Lower leg skin (tissue), 4 donors: Measurements from ENCODE around the gene AGRN. TPM values are rescaled to one million over a fixed set of nuclear protein-coding genes. Genes with fewer than 3 reads are reported as not detected.
"Not testable (repeated sequence)": the region's sequence is repeated elsewhere in the genome, so short reads cannot be mapped to it uniquely, and the experiment has no call there.

ENCODE experiments used
- DNase-seq, 2 donors: peaks; one replicate each; pipeline ENCODE4 v3.0.0-alpha.2; 2019; ENCODE audit warnings: low spot score in 2 of 2
- H3K4me3 ChIP-seq: fragments of 200-600 bp; sonication (generic); 2 replicates; pipeline ENCODE4 v1.5.1; 2017; ENCODE audit warnings: mild to moderate bottlenecking, low read depth; ENCODE audit not compliant: poor library complexity, severe bottlenecking
- POLR2A ChIP-seq, 2 donors: fragments of 450-650 bp; IDR thresholded peaks; one replicate each; pipeline ENCODE4 v1.6.1; 2016 to 2017; ENCODE audit warnings: antibody characterized with exemption in 2 of 2, mild to moderate bottlenecking in 1 of 2, moderate library complexity in 1 of 2
- WGBS, 2 donors: methylation state at CpG; one replicate each; pipeline ENCODE4 v1.1.5; 2018; 5-methylcytosine and 5-hydroxymethylcytosine counted together
- intact Hi-C: fragments of 100-400 bp; cut with DNase I; formaldehyde crosslinking; loops from one replicate; pipeline ENCODE4 v1.15.0; 2023; ENCODE audit warnings: low total_unique reads
- total RNA-seq, 4 donors: library from RNA; depleted of rRNA; stranded (reverse); fragments of >200 nt; gene quantifications; one replicate each; pipeline ENCODE4 v1.1.0, GENCODE V29; 2016
- TF ChIP-seq, protein P1 (sequence below), 3 donors: fragments of 450-650 bp; IDR thresholded peaks; one replicate each; pipeline ENCODE4 v1.5.1; 2016; ENCODE audit warnings: antibody characterized with exemption in 3 of 3, mild to moderate bottlenecking in 3 of 3, moderate library complexity in 2 of 3

The AGRN gene
- total RNA-seq, 4 donors from 2014 or later = 36.9 to 55.8 (median 54.6) TPM

DNA sequence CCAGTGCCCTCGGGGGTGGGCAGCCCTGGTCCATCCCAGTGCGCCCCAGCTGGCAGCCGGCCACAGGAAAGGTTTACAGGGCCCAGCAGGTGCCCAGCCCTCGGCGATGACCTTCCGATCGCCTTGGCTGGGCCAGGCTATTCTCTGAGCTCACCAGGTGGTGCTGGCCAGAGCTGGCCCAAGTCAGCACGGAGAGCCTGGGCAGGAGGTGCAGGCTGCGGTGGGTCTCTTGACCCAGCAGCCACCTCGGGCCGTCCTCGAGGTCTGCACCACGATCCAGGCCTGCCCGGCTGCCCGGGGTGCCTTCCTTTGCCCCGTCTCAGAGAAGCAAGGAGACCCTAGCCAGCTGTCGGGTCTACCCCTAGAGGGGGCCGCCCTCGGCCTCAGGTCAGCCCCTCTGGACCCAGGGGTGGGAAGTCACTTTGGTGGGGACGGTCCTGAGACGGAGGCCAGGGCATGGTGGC, 38.4 kb upstream of the AGRN start:
- no peak for TF ChIP-seq POLR2A (IDR thresholded peaks at IDR 0.05)
- TF ChIP-seq, protein P1, sequence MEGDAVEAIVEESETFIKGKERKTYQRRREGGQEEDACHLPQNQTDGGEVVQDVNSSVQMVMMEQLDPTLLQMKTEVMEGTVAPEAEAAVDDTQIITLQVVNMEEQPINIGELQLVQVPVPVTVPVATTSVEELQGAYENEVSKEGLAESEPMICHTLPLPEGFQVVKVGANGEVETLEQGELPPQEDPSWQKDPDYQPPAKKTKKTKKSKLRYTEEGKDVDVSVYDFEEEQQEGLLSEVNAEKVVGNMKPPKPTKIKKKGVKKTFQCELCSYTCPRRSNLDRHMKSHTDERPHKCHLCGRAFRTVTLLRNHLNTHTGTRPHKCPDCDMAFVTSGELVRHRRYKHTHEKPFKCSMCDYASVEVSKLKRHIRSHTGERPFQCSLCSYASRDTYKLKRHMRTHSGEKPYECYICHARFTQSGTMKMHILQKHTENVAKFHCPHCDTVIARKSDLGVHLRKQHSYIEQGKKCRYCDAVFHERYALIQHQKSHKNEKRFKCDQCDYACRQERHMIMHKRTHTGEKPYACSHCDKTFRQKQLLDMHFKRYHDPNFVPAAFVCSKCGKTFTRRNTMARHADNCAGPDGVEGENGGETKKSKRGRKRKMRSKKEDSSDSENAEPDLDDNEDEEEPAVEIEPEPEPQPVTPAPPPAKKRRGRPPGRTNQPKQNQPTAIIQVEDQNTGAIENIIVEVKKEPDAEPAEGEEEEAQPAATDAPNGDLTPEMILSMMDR (IDR thresholded peaks at IDR 0.05) = no peak
- intact Hi-C loops = no loop called here
- WGBS, 2 donors = 78 to 80% methylated on average over 8 to 21 of the region's 21 CpGs
- H3K4me3 ChIP-seq = no peak overlapping the region
- no peak for DNase-seq

DNA sequence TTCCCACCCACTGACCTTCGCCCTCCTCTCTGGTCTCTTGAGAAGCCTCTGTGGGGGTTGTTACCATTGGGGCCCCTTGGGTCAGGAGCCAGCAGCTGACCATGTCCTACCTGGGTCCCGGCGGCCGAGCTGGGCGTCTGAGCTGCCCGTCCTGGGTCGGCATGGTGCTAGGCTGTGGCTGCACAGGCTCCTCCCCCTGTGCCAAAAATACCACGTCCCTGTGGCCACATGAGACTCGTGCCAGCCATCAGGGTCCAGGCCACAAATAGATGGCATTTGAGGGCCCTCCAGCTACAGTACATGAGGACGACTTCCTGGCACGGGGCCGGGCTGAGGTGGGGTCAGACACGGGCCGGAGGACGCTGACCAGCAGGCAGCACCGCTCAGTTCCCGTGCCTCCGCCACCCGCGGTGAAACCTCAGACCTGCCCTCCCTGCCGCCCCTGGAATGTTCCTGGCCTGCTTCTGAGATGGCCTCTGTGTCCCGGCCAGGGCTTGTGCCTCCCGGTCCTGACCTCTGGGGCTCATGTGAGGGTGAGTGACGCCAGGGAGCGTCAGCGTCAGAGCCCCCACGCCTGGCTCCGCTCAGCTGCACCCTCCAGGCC, 37.9 kb upstream of the AGRN start, which contains the start of gene PERM1:
Gene PERM1, minus strand, starts transcription at position 139 of the 604 bp plus-strand sequence. CDS start 1,064 bp downstream, outside the sequence.
- intact Hi-C loops = no loop called here
- H3K4me3 ChIP-seq = no peak within 1 kb of the TSS
- WGBS, 2 donors = 52 to 54% methylated on average over 12 to 18 of the region's 28 CpGs
- no peak for DNase-seq
- no peak for TF ChIP-seq POLR2A (IDR thresholded peaks at IDR 0.05)
- TF ChIP-seq, protein P1 (IDR thresholded peaks at IDR 0.05) = no peak

DNA sequence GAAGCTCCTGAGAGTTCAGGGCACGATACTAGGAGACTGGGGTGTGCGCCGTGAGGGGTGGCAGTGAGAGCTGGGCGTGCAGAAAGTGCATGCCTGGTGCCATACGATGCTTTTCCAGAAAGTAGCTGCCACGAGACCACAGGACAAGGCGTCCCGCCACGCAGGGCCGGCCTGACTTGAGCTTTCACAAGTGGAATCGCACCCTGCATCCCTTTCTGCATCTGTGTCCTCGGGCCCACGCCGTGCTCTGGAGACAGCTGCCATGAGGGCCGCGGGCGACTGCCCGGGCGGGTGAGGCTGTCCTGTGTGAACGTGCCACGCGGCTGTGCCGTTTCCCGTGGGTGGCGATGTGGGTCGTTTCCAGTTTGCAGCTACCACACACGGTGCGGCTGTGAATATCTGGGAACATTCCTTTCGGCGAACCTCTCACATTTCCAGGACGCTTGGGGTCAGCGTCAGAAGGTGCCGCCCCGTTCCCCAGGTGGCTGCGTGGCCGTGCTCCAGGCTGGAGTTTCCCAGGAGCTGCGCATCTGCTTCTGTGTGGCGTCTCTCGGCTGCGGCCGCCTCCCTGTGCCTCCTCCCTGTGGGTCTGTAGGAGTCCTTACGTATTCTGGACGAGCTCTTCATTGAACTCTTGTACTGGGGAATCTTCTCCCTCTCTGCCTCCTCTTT, 37.0 kb upstream of the AGRN start:
- intact Hi-C loops = no loop called here
- no peak for TF ChIP-seq POLR2A (IDR thresholded peaks at IDR 0.05)
- 49 to 72% methylated on average over 31 to 43 of the region's 43 CpGs for WGBS, 2 donors
- H3K4me3 ChIP-seq = no peak overlapping the region
- DNase-seq = no peak

DNA sequence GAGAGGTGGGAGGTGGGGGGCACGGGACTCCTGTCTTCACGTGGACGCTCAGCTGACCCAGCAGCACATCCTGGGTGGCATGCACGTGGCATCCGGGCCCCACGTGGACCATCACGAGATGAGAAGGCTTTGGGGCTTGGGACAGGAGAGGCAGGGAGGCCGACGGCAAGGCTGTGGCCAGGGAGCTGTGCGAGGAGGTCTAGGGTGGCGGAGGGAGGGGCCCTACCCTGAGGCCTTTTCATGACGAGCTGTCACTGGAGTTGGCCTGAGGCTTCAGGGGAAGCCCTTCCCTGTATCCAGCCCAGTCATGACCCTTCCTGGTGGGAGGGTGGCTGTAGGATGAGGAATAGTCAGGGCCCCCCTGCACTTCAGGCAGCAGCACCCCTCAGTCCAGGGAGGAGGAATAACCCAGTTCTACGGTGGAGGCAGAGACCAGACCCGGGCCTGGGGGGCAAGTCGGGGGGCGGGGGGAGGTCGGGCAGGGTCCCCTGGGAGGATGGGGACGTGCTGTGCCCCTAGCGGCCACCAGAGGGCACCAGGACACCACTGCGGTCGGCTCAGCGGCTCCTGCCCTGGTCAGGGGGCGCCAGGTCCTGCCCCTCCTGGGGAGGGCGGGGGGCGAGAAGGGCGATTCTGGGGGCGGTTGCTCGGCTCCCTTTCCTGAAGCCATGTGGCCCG, 36.0 kb upstream of the AGRN start:
- no peak for DNase-seq
- TF ChIP-seq POLR2A (IDR thresholded peaks at IDR 0.05) = no peak
- TF ChIP-seq, protein P1 (IDR thresholded peaks at IDR 0.05) = no peak
- no peak overlapping the region for H3K4me3 ChIP-seq
- 16 to 29% methylated on average over 16 to 25 of the region's 29 CpGs for WGBS, 2 donors
- intact Hi-C loops = no loop called here

DNA sequence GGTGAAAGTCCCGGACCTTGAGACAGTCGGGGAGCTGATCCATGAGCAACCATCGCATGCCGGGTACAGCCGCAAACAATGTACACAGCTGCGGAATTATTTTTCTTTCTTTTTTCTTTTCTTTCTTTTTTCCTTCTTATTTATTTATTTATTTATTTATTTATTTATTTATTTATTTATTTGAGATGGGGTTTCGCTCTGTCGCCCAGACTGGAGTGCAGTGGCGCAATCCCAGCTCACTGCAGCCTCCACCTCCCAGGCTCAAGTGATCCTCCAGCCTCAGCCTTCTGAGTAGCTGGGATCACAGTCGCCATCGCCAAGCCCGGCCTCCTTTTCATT, 35.5 kb upstream of the AGRN start:
- H3K4me3 ChIP-seq = no peak overlapping the region
- TF ChIP-seq, protein P1 (IDR thresholded peaks at IDR 0.05) = no peak
- TF ChIP-seq POLR2A (IDR thresholded peaks at IDR 0.05) = no peak
- no peak for DNase-seq
- intact Hi-C loops = no loop called here
- 57 to 62% methylated on average over 12 of the region's 12 CpGs for WGBS, 2 donors

DNA sequence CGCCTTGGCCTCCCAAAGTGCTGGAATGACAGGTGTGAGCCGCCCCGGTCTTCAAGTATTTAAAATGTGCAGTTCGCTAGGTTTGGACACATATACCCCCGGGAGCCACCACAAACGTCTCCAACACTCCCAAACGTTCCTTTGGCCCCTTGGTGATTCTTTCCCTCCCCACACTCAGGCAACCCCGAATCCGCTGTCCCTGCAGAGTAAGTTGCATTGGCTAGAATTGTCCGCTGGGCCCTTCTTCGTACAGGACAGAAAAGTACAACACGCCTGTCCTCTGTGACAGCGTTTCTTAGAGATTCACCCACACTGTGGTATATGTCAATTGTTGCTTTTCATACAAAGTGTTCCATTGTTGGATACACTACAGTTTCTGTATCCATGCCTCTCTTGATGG, 34.8 kb upstream of the AGRN start:
- 75 to 81% methylated on average over 13 of the region's 13 CpGs for WGBS, 2 donors
- DNase-seq = no peak
- no peak overlapping the region for H3K4me3 ChIP-seq
- TF ChIP-seq POLR2A (IDR thresholded peaks at IDR 0.05) = no peak
- TF ChIP-seq, protein P1 (IDR thresholded peaks at IDR 0.05) = no peak
- intact Hi-C loops = loop anchor here (5.0 kb wide), 1 partner anchor 77 kb away; no protein-coding TSS in a partner anchor

DNA sequence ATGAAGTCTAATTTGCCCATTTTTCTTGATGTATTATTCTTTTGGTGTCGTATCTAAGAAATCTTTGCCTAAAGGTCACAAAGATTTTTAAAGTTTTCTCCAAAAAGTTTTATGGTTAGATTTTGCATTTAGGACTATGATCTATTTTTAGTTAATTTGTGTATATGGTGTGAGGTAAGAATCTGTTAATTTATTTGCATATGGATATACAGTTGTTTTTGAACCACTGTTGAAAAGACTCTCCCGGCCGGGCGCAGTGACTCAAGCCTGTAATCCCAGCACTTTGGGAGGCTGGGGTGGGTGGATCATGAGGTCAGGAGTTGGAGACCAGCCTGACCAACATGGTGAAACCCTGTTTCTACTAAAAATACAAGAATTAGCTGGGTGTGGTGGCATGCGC, 31.9 kb upstream of the AGRN start:
- DNase-seq, H3K4me3 ChIP-seq: not testable (repeated sequence)
- intact Hi-C loops = loop anchor here (5.0 kb wide), 1 partner anchor 74 kb away; no protein-coding TSS in a partner anchor
- 82 to 88% methylated on average over 5 of the region's 5 CpGs for WGBS, 2 donors

DNA sequence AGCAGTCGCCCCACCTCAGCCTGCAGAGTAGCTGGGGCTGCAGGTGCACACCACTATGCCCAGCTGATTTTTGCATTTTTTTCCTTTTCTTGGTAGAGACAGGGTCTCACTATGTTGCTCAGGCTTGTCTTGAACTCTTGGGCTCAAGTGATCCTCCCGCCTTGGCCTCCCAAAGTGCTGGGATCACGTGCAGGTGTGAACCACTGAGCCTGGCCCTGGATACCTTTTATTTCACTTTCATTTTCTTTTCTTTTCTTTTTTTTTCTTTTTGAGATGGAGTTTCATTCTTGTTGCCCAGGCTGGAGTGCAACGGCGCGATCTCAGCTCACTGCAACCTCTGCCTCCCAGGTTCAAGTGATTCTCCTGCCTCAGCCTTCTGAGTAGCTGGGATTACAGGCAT, 28.6 kb upstream of the AGRN start:
- H3K4me3 ChIP-seq, DNase-seq, intact Hi-C loops: not testable (repeated sequence)
- 93 to 96% methylated on average over 6 of the region's 6 CpGs for WGBS, 2 donors
